ENCODE measurements around the gene SLC6A12. TPM values are rescaled to one million over a fixed set of nuclear protein-coding genes. Genes with fewer than 3 reads are reported as not detected.

SLC6A12 gene
- total RNA-seq, 1 experiment from 2014 or later: not detected

- Histone ChIP-seq H3K9ac (ENCODE audit: low read length) (no peak overlapping the region), H3K4me2 (ENCODE audit: low read length) (no peak overlapping the region), H3K79me2 (ENCODE audit: low read length) (no peaks in the 10 kb centered on the region), H3K27ac (ENCODE audit: low read length) (no peak overlapping the region), H2AFZ (ENCODE audit: low read length) (no peak overlapping the region), H3K27me3 (ENCODE audit: low read length) (peaks cover 23% of the 10 kb centered on the region), H3K36me3 (ENCODE audit: low read depth, low read length) (no peaks in the 10 kb centered on the region), H3F3A (ENCODE audit: low read length, unreplicated experiment) (no peaks in the 10 kb centered on the region), H3K4me3 (ENCODE audit: low read length) (no peak overlapping the region), H3K4me1 (ENCODE audit: insufficient read depth, low read length) (no peaks in the 10 kb centered on the region), H3K9me2 (replicated peaks; ENCODE audit: low read length) (no peaks in the 10 kb centered on the region), H3K9me3 (ENCODE audit: low read length) (no peaks in the 10 kb centered on the region), H4K20me1 (ENCODE audit: low read length) (no peaks in the 10 kb centered on the region)
- no peak for TF ChIP-seq EZH2 (IDR thresholded peaks at IDR 0.05; ENCODE audit: low read length, unreplicated experiment)
- TF ChIP-seq EZH2phosphoT487 (IDR thresholded peaks at IDR 0.05; ENCODE audit: borderline replicate concordance, low read length): no peak
- no peak for TF ChIP-seq CTCF (conservative IDR thresholded peaks at IDR 0.05; ENCODE audit: low read depth, low read length)
- ChIA-PET CTCF (no interaction called here), POLR2A (ENCODE audit: unreplicated experiment) (no interaction called here)
- ATAC-seq: no peak
- intact Hi-C loops (cut with micrococcal nuclease): no loop called here
- no peak for DNase-seq
- BruUV-seq (replicated peaks): no TSS peak
Observed at GRCh38 chr12:253116-253831, 39.3 kb upstream of the SLC6A12 start.

- H2AFZ ChIP-seq (ENCODE audit: low read length): no peak overlapping the region
- CTCF ChIA-PET: no interaction called here
- intact Hi-C loops (cut with micrococcal nuclease): no loop called here
Observed at GRCh38 chr12:252636-253035, 38.7 kb upstream of the SLC6A12 start.

More at GRCh38 chr12:252636-253035, 38.7 kb upstream of the SLC6A12 start:
- no peaks in the 10 kb centered on the region for H3F3A ChIP-seq (ENCODE audit: low read length, unreplicated experiment)
- H3K36me3 ChIP-seq (ENCODE audit: low read depth, low read length): no peaks in the 10 kb centered on the region
- no peaks in the 10 kb centered on the region for H3K79me2 ChIP-seq (ENCODE audit: low read length)
- no peak overlapping the region for H3K27ac ChIP-seq (ENCODE audit: low read length)
- DNase-seq (no peak), ATAC-seq (no peak)
- H3K9me3 ChIP-seq (ENCODE audit: low read length): no peaks in the 10 kb centered on the region
- BruUV-seq (replicated peaks): no TSS peak
- no peaks in the 10 kb centered on the region for H4K20me1 ChIP-seq (ENCODE audit: low read length)
- no peak overlapping the region for H3K4me2 ChIP-seq (ENCODE audit: low read length)
- H3K9me2 ChIP-seq (replicated peaks; ENCODE audit: low read length): no peaks in the 10 kb centered on the region
- POLR2A ChIA-PET (ENCODE audit: unreplicated experiment): no interaction called here
- H3K4me1 ChIP-seq (ENCODE audit: insufficient read depth, low read length): no peaks in the 10 kb centered on the region
- no peak overlapping the region for H3K4me3 ChIP-seq (ENCODE audit: low read length)
- no peak overlapping the region for H3K9ac ChIP-seq (ENCODE audit: low read length)
- H3K27me3 ChIP-seq (ENCODE audit: low read length): peaks cover 17% of the 10 kb centered on the region
- TF ChIP-seq EZH2 (IDR thresholded peaks at IDR 0.05; ENCODE audit: low read length, unreplicated experiment): no peak
- no peak for TF ChIP-seq EZH2phosphoT487 (IDR thresholded peaks at IDR 0.05; ENCODE audit: borderline replicate concordance, low read length)
- TF ChIP-seq CTCF (conservative IDR thresholded peaks at IDR 0.05; ENCODE audit: low read depth, low read length): no peak
